ENCODE measurements around the gene PIAS4. TPM values are rescaled to one million over a fixed set of nuclear protein-coding genes. Genes with fewer than 3 reads are reported as not detected.

Gene PIAS4
- total and polyA plus RNA-seq, 10 of the 15 experiments (the other 5 are each of a cell fraction or from before 2014, with no cell fraction given) = 0.13 to 25.1 (median 11.3) TPM

- H3K4me1 ChIP-seq (ENCODE audit: control insufficient read depth, insufficient read depth, low read length) = peaks cover 29% of the 10 kb centered on the region
- ATAC-seq = peak; percentile 80
- no TSS peak for BruUV-seq (replicated peaks)
- H4K20me1 ChIP-seq (ENCODE audit: control insufficient read depth, insufficient read depth) = peaks cover 18% of the 10 kb centered on the region
- peak; percentile 13 for FAIRE-seq
- SMC1A ChIA-PET (ENCODE audit: uncharacterized antibody, unreplicated experiment) = interaction anchor here (1.9 kb wide), 2 partner anchors 50 to 55 kb away, joined by 5 to 6 read pairs; no protein-coding TSS in a partner anchor
- in situ Hi-C loops (cut with MboI) = loop anchor here (5.0 kb wide), 1 partner anchor 68 kb away; no protein-coding TSS in a partner anchor
- H3K4me2 ChIP-seq (ENCODE audit: control insufficient read depth, insufficient read depth) = peak overlapping the region; percentile 98
- POLR2A ChIA-PET = interaction anchor here (0.5 to 3.2 kb wide), 13 partner anchors 14 to 283 kb away, joined by 3 to 15 read pairs (median 5); partner anchors contain the start of genes EEF2 and PIAS4
- peaks cover 9 to 16% of the 10 kb centered on the region in 2 experiments; a peak in 3 of 4 replicates for H3K36me3 ChIP-seq (ENCODE audit: control insufficient read depth in 2 of 2, insufficient read depth in 2 of 2, low read length in 1 of 2)
- peak overlapping the region; percentile 87 for H3K27ac ChIP-seq (ENCODE audit: control insufficient read depth, insufficient read depth)
- RAD21 ChIA-PET (ENCODE audit: unreplicated experiment) = interaction anchor here (1.1 to 2.6 kb wide), 5 partner anchors 49 to 80 kb away, joined by 3 to 10 read pairs (median 4); no protein-coding TSS in a partner anchor
- no peaks in the 10 kb centered on the region for H3K9me3 ChIP-seq (replicated peaks; ENCODE audit: control insufficient read depth, insufficient read depth, low read length)
- H3K79me2 ChIP-seq (ENCODE audit: control insufficient read depth, insufficient read depth, low read length) = peaks cover 89% of the 10 kb centered on the region
- peak overlapping the region; percentile 58 for H3K4me3 ChIP-seq
- intact Hi-C loops (cut with micrococcal nuclease; ENCODE audit: unreplicated experiment) = loop anchor here (10.0 kb wide), 1 partner anchor 125 kb away; the partner anchor contains the start of genes ANKRD24 and SIRT6
- CTCF ChIA-PET = interaction anchor here (1.2 to 3.1 kb wide), 4 partner anchors 56 to 79 kb away, joined by 3 to 12 read pairs (median 8); partner anchors contain the start of gene EEF2
- peak; percentile 28 for DNase-seq (ENCODE audit: low read depth, low spot score)
- peak overlapping the region; percentile 75 for H3K9ac ChIP-seq (ENCODE audit: control insufficient read depth, insufficient read depth, low read length)
- no peaks in the 10 kb centered on the region for H3K27me3 ChIP-seq (replicated peaks in 1 of 2; ENCODE audit: control insufficient read depth in 2 of 2, insufficient read depth in 2 of 2, low read length in 1 of 2)
- under 1% methylated on average over 37 of the region's 42 CpGs for WGBS (ENCODE audit: insufficient coverage, insufficient replicate concordance, low lambda C conversion rate, missing lambda C conversion rate)
- H2AFZ ChIP-seq (ENCODE audit: control insufficient read depth, low read depth, low read length) = no peak overlapping the region
- TF ChIP-seq KLF5 (IDR thresholded peaks at IDR 0.05; ENCODE audit: partially characterized antibody) = no peak
- TF ChIP-seq RCOR1 (conservative IDR thresholded peaks at IDR 0.05; ENCODE audit: low read depth, low read length) = no peak
- peak in 1 of 2 experiments; percentile 86; a peak in 2 of 3 replicates for TF ChIP-seq EGR1 (IDR thresholded peaks at IDR 0.05; ENCODE audit: borderline replicate concordance in 1 of 2, low read depth in 2 of 2, low read length in 2 of 2)
- TF ChIP-seq PBX3 (IDR thresholded peaks at IDR 0.05; ENCODE audit: insufficient replicate concordance, low read depth, low read length) = no peak
- no peak for TF ChIP-seq E2F8 (IDR thresholded peaks at IDR 0.05; ENCODE audit: low read depth, partially characterized antibody)
- no peak for TF ChIP-seq ZNF622 (IDR thresholded peaks at IDR 0.05)
- TF ChIP-seq REST (IDR thresholded peaks at IDR 0.05; ENCODE audit: low read depth, low read length) = no peak
- no peak for TF ChIP-seq PAX8 (IDR thresholded peaks at IDR 0.05)
- peak; percentile 6; the same call in 1 of the 2 replicates for TF ChIP-seq PKNOX1 (IDR thresholded peaks at IDR 0.05)
- TF ChIP-seq ZBTB33 (IDR thresholded peaks at IDR 0.05) = no peak
Observed at GRCh38 chr19:4059891-4060620, 52.5 kb downstream of the PIAS4 start.
